ENCODE data around the gene DDAH2. TPM values are rescaled to one million over a fixed set of nuclear protein-coding genes. Genes with fewer than 3 reads are reported as not detected.
A peak's percentile ranks its signal among the peaks of the same experiment; 100 is the strongest.

The DDAH2 gene
- total RNA-seq, 1 experiment from 2014 or later, result 166 TPM

DNA sequence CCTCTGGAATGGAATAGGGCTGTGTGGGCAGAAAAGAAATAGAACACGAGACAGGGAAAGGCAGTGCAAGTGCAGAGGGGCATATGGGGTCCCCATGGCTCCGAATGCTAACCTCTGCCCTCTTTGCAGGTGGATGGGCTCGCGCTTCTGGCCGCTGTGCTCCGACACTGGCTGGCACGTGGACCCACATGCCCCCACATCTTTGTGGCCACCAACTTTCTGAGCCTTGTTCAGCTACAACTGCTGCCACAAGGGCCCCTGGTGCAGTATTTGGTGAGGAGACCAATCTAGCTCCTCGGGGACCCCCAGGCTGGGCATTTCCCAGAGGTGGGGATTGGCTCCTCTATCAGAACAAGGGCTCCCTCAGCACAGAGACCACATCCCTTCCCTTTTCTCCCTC is 32.2 kb upstream of the DDAH2 start:
- DNase-seq (ENCODE audit: low spot score), result no peak

DNA sequence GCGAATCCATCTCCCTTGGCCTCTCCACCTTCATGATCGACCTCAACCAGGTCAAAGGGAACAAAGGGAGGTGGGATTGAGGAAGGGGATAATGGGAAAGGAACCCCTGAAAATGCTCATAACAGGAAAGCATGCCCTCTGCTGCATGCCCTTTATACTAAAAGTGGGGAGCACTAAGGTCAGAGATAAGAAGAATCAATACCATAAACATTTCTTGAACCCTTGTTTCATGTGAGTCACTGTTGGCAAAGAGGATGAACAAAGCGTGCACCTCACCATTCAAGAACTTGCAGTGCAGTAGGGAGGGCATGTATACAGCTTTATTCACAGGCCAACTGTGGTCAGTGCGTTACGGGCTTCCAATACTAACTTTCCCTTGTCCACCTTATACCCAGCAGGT is 31.7 kb upstream of the DDAH2 start:
- no peak for DNase-seq (ENCODE audit: low spot score)

DNA sequence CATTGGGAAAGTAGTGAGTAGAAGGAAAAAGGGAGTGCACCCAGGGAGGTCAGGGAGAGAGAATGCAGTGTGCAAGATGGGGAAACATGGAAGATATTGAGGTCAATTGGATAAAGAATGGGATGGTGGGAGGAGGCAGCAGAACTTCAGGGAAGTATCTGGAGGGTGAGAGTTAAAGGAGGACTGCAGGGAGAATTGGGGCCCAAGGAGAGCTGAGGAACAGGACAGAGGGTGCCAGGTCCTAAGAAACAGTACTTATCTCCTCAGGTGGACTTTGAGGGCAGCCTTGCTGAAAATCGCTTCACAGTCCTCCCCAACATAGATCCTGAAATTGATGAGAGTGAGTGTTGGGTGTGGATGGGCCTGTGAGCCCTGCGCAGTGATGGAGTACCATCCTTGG is 29.2 kb upstream of the DDAH2 start:
- no peak for DNase-seq (ENCODE audit: low spot score)

DNA sequence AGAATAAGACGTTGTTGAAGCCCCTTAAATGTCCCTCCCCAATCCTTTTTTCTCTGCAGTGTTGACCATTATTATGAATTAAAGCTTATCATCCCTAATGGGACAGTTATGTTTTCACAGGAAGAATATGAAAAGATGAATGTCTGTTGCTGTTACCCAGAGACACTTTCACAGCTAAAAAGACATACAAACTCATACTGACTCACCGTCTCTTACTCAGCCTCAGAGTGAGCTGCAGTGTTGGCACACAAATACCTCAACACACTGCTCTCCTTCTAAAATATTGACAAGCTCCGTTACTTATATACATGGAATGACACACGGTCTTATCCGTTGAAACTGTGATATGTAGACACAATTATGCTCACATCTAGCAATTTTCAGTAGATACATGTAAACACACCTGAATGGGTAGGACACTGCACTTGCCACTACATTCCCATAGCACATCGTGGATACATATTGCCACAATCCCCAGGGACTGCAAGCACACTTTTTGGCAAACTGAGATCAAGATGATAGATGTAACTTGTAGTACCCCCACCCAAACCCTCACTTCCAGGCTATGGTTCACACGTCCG is 23.7 kb upstream of the DDAH2 start:
- peak; percentile 70 for DNase-seq (ENCODE audit: low spot score)

DNA sequence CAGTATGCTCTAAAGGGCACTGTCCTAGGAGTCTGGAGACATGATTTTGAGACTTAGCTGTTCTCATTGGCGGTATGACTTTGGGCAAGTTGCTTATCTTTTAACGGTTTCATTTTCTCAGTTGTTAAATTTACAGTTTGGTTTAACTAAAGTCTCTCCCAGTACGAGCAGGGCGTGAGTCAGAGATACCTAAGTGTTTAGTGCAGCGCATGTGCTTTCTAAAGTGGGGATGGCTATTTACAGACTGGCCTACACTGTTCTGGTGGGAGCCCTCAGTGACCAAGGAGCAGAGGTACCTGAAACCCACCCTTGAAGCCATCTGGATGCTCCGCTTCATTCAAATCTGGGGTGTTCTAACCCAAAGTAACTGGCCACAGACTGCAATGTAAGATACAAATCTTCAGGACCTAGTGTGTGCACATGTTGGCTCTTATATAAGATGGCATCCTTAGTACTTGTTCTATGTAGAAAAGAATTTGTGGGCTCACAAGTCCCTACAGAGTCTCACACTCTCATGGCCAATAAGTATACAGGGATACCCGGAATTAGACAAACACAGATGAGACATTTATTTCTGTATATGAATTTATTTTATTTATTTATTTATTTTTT is 21.4 kb upstream of the DDAH2 start:
- DNase-seq (ENCODE audit: low spot score), result peak; percentile 89

DNA sequence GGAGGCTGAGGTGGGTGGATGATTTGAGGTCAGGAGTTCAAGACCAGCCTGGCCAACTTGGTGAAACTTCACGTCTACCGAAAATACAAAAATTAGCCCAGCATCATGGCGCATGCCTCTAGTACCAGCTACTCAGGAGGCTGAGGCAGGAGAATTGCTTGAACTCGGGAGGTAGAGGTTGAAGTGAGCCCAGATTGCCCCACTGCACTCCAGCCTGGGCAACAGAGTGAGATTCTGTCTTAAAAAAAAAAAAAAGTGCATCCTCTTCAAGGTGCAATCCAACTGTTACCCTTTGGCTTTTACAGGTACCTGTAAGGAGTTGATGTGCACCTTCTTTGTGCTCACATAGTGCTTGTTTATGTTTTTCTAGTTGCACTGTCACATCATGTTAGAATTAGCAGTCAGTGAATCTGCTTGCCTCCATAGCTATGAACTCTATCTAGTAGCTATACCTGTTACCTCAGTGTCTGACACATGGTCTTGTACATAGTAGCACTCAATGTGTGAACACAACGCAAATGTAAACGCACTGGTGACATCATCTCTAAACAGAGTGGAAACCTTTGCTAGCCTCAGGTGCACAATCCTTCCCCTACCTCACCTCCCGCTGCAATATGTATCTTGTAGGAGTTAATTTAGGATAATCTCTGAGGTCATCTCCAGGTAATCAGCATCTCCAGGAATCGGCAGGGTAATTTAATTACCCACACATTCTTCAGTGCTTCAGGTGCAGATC is 20.4 kb upstream of the DDAH2 start:
- no peak for DNase-seq (ENCODE audit: low spot score)

DNA sequence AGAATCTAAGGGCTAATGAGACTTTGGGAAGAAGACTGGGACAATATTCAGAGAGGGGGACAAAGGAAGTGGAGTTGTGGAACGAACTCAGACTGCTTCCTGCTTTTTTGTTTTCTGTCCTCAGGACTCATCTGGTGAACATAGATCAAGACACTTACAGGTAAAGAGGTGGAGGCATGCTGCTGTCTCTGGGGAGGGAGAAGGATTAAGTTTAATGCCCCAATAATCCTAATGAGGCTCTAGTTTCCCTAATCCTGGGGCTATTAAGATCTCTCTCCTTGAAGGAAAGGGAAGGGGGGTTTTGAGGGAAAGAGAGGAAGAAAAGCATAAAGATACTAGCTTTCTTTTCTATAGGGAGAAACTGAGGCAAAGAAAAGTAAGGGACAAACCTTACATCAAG is 15.3 kb upstream of the DDAH2 start:
- DNase-seq (ENCODE audit: low spot score), result no peak

DNA sequence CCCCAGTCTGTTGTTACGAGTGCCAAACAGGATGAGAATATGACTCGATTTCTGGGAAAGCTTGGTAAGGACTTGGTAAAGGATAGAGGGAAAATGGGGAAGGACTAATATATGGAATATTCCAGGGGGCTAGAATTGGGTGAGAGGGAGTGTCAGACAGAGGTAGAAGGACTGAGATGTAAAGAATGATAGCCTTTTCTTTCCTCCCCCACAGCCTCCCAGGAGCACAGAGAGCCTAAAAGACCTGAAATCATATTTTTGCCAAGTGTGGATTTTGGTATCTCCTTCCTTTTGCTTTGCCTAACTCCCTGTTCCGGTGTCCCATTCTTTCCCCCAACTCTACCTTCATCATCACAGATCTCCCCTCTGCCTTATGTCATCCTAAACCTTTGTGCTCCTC is 13.8 kb upstream of the DDAH2 start:
- no peak for DNase-seq (ENCODE audit: low spot score)

DNA sequence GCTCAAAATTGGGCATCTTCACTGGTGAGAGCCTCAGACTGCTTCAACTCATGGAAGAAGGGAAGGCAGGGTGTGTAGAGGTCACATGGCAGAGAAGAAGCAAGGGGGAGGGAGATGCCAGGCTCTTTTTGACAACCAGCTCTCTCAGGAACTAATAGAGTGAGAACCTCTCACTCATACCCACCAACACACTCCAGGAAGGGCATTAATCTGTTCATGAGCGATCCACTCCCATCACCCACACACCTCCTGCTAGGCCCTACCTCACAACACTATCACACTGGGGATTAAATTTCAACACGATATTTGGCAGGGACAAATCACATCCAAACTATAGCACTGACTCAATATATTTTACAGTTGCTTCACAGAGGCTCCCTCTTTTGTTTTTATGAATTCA is 12.7 kb upstream of the DDAH2 start:
- DNase-seq (ENCODE audit: low spot score), result no peak

DNA sequence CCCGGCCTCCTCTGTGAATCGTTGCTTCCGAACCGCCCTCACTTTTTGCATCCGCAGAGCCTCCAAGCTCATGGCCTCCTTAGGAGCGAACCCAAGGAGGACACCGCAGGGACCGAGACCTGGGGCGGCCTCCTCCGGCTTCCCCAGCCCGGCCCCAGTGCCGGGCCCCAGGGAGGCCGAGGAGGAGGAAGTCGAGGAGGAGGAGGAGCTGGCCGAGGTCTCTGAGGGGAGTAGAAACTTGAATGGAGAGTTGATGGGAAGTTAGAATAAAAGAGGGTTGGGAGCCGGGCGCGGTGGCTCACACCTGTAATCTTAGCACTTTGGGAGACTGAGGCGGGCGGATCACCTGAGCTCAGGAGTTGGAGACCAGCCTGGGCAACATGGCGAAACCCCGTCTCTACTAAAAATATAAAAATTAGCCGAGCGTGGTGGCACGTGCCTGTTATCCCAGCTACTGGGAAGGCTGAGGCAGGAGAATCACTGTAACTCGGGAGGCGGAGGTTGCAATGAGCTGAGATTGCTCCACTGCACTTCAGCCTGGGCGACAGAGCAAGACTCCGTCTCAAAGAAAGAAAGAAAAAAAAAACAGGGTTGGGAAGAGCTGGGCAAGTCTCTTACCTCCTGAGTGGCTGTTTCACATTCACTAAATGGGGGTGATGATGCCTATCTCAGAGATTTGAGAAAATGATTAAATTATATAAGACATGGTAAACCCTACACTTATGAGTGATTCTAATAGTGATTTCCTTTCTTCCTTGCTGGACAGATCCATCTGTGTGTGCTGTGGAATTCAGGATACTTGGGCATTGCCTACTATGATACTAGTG is 11.5 kb upstream of the DDAH2 start:
- no peak for DNase-seq (ENCODE audit: low spot score)

DNA sequence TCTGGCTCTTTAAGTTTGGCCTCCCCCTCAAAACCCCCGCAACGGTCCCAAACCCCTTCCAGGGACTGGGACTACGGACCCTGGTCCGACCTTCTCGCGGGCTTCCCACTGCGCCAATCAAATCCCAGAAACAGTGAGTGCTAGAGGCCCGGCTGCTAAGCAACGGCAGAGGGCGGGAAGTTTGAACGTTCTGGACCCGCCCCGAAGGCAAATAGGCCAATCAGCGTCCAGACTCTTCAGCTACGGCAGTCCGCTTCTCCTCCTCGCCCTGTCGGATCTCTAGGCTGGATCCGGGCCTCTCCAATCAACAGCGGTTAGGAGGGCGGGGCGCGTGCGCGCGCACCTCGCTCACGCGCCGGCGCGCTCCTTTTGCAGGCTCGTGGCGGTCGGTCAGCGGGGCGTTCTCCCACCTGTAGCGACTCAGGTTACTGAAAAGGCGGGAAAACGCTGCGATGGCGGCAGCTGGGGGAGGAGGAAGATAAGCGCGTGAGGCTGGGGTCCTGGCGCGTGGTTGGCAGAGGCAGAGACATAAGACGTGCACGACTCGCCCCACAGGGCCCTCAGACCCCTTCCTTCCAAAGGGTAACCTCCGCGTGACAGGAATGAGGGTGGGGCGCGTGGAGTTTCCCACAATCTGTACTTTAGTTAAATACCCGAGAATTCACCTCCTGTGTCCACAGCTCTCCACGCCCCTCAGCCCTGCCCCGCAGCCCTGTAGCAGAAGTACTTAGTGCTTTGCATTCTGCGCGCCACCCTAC is 10.7 kb upstream of the DDAH2 start, which contains the start of gene MSH5:
Gene MSH5, plus strand, starts transcription at position 367 of the 758 bp plus-strand sequence. CDS start 462 bp downstream, outside the sequence.
- peak; percentile 99 for DNase-seq (ENCODE audit: low spot score)

DNA sequence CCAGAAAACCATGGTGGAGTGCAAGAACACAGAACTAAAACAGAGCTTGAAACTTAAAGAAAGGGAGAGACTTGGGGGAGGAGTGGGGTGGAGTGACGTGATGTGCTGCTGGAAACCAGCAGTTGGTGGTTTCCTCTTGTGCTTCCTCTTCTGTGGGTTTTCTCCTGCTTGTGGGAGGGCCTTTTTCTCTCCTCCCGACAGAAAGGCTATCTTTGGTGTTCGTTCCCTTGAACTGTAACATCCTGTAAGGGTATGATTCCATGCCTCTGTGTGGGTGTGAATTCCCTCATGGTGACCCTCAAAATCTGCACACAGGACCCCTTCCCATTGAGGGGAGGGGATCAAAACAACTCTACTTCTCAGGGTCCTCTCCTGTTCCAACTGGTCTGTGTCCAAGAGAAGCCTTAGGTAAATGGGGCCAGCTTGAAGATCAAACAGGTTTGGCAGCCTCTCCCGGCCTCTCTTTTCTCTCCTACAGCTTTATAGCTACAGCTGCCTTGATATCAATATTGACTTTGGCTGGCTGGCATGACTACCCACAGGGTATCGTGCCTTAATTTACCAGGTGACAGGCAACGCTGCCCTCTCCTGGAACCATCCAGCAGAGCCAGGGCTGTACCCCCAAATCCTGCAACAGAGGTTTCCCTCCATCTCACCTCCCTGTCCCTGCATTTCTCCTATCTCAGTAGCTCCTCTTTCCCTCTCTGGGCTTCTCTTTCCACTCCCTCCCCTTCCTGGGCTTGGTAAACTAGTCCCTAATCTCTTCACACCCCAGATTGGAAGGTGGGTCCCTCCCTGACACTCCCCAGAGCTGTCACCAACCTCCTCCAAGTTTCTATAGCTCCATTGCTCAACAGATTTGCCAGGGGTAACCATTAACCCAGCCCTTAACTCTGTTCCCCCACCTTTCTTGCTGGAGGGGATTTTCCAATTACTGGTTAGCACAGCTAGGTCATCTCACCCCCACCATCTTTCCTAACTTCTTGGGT is 9.2 kb upstream of the DDAH2 start:
- DNase-seq (ENCODE audit: low spot score), result peak; percentile 89

DNA sequence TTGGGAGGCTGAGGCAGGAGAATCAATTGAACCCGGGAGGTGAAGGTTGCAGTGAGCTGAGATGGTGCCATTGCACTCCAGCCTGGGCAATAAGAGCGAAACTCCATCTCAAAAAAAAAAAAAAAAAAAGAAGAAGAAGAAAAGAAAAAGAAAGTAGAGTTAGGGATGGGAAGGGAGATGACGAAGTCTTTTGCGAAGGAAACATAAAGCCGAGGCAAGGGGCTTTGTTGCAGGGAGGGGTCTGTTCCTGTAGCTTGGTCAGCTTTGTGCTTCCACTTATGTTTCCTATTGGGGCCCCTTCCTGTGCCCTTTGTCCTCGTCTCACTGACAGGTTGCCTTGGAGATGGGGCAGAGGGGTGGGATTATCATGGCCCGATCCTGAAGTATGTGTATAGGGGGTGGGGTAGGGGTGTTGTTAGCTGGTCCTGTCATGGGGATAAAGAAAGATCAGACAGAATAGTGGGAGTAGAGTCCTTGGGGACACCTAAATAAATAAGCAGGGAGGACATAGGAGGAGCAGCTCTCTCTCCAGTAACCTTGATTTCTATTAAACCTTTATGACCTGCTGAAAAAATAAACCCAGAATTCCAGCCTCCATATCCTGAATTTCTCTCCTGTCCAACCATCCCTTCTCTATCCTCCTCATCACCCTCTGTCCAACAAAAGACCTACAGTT is 8.4 kb upstream of the DDAH2 start:
- peak; percentile 10 for DNase-seq (ENCODE audit: low spot score)

DNA sequence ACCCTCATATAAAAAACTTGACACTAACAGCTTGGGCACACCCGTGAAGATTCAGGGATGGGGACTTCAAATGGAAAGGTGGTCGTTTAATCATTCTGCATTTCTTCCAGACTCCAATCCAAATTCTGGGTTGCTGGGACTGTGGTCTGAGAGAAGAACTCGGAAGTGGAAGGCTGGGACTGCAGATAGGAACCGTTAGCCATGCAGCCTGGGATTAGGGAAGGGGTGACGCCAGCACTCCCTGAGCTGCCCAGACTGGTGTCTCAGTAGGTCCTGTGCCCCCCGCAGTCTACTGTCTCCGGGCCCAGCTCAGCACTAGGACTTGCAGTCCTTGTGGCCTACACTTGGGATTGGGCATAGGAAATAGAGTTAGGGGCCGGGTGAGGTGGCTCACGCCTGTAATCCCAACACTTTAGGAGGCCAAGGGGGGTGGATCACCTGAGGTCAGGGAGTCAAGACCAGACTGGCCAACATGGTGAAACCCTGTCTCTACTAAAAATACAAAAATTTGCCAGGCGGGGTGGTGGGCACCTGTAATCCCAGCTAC is 7.7 kb upstream of the DDAH2 start:
- DNase-seq (ENCODE audit: low spot score), result no peak

DNA sequence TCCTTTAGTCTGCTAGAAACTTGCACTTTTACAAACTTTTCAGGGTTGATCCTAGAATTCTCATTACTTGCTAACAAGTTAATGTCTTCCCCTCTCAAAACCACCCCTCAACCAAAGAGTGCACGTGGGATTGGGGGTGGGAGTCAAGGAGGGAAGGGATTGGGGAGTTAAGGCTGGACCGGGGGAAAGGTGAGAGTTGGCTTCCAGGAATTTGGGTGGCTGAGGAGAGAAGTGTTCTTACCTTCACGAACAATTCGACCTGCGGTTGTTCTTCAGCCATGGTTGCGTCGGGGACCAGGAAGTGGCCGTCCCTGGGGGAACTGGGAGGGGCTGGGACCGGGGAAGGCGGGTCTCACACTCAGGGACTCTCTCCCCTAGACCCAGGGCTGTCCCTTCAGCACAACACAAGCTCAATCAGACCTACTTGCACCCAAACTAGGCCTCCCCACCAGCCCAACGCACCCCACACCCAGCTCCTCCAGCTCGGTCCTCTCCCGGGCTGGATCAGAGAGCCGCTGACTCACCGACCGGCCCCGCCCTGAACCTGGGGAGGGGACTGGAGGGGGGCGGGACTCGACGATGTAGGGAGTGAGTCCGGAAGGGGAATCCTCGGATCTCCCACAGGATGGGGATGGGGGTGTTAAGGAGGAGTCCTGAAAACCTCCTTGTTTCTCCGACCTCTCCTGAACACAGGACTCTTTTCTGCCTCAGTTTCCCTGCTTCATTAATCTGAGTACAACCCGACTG is 7.1 kb upstream of the DDAH2 start, which contains the start of gene CLIC1:
Gene CLIC1, minus strand, starts transcription at position 510 of the 747 bp plus-strand sequence. Its CDS starts 230 bp downstream, at position 280.
- peak; percentile 86 for DNase-seq (ENCODE audit: low spot score)

DNA sequence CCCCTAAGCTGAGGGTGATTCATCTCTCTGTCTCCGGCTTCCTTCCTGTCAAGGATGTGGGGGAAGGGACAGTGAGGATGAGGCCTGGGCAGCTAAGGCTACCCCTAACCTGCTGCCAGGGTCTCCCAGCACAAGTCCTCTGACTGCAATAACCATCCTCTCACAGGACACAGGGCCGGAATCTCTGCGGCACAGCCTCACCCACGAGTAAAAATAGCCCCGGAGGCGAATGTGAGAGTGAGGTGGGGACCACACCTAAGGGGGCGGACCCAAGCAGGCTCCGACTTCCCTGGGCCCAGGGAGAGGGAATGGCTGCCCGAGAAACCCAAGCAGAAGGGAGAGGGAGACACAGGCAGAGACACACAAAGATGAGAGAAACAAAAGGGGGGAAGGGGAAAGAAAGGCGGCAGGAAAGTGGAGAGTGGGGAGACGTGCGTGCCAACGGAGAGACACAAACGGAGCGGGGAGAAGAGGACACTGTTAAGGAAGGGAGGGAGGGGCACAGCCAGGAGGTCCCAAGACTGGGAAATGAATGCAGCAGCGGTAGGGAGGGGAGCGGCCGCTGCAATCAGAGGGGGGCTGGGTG is 5.8 kb upstream of the DDAH2 start:
- peak; percentile 89 for DNase-seq (ENCODE audit: low spot score)

DNA sequence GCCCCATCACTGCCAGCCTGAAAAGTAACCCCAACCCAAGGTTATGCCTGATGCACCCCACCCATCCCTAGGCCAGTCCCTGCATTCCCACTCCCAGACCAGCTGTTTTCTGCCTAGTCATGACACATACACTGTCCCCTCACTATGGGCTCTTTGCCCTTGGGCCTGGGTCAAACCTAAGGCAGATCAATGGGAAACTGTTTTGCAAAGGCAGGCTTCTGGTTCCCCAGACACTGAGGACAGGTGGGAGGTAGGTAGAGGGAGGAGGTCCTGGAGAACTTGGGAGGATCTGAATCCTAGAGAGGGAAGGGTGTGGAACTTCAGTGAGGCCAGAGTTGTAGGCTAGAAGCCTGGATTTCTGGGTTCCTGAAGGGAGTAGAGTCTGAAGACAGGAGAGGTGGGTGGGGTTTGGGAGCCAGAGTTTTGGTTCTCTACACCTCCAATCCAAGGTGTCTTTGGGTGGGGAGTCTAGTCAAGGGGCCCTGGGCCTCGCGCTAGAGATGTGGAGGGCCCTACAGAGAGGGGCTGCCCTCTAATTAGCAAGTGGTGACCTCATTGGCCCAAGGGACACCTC is 5.2 kb upstream of the DDAH2 start:
- no peak for DNase-seq (ENCODE audit: low spot score)

DNA sequence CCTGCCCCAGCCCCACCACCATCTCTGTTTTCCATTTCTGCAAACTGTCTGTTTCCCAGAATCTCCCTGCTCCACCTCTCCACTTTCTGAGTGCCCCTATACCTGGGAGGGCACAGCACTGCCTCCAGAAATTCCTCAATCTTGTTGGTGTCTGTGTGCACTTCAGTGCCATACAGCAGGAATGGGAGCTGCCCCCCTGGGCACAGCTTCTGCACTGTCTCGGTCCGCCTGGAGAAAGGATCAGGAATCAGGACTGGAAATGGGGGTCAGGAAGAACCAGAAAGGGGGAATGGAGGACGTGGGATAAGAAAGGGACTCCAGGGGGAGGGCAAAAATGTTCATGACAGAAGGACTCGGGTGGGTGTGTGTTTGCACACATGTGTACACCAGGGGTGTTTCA is 4.6 kb upstream of the DDAH2 start:
- DNase-seq (ENCODE audit: low spot score), result no peak
